ENCODE results near the gene CTDP1.

CTDP1 gene

DNA sequence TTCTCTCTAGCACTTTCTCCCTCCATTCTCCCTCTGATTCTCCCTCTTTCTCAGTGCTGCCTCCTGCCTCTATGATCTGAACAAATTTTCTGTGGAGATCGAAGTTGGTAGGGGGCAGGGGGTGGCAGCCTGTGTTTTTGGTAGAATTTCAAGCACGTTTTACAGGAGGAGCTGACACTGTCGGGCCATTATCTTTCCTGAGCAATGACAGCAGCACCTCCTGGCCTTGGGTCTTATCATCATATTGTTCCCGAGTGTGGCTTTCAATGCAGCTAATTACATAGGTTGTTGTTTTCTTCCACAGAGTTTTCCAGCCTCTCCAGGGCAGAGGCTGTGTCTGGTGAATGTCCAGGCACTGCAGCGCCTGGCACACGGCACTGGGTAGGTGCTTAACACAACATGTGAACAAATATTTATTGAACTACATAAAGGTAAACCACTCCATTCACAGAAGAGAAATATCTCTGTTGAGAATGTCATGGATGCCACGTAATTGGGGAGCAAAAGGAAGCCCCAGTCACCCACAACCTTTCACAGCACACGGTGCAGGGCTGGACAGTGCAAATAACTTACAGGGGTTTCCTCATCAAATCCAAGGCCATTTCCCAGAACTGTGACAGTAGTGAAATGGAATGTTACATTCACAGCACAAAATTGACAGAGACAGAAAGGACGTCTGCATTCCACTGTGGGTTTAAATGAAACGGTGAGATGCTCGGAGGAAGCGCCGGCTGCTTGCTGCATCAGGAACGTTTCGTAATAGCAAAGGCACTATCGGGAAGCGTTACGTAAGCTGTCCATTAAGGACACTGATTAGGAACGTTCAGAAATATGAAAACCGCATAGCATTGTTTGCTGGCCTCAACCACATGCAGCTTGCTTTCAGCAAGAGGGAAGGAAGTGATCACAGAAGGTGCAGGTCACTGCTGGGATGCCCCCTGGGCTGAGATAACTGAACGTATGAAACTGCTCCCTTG is 111.7 kb downstream of the CTDP1 start:
- DNase-seq, result no peak

DNA sequence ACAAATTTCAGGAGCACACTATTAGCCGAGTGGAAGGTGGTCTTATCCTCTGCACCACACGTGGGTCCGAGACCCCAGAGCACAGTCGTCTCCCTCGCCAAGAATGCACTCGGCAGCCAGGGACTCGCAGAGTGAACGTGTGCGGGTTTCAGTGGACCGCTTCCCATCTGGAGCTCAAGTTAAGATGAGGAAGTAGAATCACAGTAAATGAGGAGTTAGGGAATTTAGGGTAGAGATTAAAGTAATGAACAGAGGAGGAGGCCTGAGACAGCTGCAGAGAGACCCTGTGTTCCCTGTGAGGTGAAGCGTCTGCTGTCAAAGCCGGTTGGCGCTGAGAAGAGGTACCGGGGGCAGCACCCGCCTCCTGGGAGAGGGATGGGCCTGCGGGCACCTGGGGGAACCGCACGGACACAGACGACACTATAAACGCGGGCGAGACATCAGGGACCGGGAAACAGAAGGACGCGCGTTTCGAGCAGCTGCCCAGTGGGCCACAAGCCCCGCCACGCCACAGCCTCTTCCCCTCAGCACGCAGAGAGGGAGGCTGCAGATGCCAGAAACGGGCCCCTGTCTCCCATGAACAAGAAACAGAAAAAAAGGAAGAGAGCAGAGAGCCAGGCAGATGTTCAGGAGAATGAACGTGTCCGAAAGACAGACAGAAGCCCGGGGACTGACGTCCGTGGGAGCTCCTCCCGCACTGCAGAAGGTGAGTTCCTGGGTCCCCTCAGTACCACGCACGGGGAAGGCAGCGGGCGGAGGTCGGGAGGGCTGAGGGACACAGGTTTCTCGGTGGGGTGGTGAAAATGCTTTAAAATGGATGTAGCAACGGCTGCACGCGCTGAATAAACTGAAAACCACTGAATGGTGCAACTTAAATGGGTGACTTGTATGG is 112.7 kb downstream of the CTDP1 start:
- DNase-seq, result no peak

- no peak for DNase-seq
Observed at GRCh38 chr18:79792988-79793355, 113.4 kb downstream of the CTDP1 start.

GRCh38 chr18:79794846-79795245 is 115.2 kb downstream of the CTDP1 start:
- no peak for DNase-seq

DNA sequence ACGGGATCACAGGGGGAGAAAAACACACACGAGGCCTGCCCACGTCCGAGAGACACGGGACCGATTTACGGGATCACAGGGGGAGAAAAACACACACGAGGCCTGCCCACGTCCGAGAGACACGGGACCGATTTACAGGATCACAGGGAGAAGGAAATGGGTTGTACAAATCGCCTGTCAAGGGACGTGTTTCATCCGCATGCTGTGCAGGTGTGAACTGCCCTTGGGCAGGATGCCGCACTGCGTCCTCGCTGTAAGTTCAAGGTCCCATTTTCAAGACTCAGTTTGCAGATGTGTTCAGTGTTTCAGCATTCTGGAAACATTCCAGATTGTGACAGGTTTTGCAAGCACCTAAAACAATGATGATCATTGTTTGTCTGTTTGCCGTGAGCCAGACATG is 115.8 kb downstream of the CTDP1 start:
- DNase-seq, result no peak

DNA sequence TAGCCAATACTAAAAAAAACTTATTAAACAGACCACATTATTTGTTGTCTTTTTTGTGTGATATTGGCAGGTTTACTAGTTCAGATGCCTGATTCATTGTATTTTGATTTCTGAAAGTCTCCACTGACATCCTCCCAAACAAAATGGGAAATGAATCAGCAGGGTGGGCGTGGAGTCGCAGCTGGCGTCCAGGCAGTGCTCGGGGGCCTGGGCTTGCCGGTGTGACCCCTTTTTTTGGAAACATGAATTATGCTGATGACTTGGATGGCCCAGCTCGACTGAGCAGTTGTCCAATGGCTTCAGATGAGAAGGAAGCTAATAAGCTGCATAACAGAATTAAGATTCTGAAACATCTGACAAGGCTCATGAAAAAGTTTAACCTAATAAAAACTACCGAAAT is 116.4 kb downstream of the CTDP1 start:
- DNase-seq, result no peak

- peak in 1 of 56 donors; percentile 11 for DNase-seq
Observed at GRCh38 chr18:79796531-79797405, 117.2 kb downstream of the CTDP1 start.

- DNase-seq, result peak in 5 of 56 donors; percentile 30 to 55 (median 36)
Observed at GRCh38 chr18:79797518-79798345, 118.1 kb downstream of the CTDP1 start, which contains the start of gene KCNG2. Gene KCNG2, plus strand, starts transcription at chr18:79797938. Its CDS starts 65,730 bp downstream, at chr18:79863668.

- DNase-seq, result peak in 1 of 56 donors; percentile 34
Observed at GRCh38 chr18:79798346-79798998, 118.9 kb downstream of the CTDP1 start.

- DNase-seq, result no peak
Observed at GRCh38 chr18:79798999-79799370, 119.4 kb downstream of the CTDP1 start.

GRCh38 chr18:79799619-79800370 is 120.2 kb downstream of the CTDP1 start:
- peak in 1 of 56 donors; percentile 14 for DNase-seq

- peak in 1 of 56 donors; percentile 18 for DNase-seq
Observed at GRCh38 chr18:79800371-79801180, 121.0 kb downstream of the CTDP1 start.

- DNase-seq, result no peak
Observed at GRCh38 chr18:79801217-79801616, 121.6 kb downstream of the CTDP1 start.

DNA sequence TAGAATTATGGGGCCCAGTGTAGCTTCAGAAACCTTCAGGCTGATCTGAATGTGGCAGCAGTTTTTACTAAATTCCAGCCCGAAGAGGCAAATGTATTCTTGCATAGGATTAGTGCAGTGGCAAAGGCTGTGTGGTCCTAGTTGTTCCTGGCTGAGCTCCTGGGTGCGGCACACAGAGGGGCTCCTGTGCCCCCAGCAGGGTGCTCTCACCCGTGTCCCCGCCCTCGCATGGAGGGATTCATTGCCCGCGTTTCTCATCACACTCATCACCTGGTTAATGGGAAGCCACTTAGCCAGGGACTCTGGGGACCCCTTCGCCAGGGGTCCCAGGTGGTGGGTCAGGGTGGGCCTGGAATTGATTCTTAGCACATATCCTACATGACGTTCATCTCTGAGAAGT is 122.0 kb downstream of the CTDP1 start:
- DNase-seq, result no peak

DNA sequence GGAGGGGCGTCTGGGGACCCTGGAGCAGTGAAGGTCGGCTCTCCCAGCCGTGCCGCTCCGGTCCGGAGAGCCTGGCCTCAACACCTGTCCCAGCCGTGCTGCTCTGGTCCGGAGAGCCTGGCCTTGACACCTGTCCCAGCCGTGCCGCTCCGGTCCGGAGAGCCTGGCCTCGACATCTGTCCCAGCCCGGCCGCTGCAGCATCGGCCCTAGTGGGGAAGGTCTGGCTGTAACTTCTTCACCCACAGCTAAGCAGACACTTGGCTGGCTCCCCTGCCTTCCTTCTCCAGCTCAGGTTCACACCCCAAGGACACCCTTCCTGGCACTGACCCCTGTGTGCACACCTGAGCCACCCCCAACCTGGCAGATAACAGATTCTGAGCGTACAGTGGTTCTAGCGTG is 122.7 kb downstream of the CTDP1 start:
- no peak for DNase-seq

GRCh38 chr18:79803611-79804051 is 124.0 kb downstream of the CTDP1 start:
- DNase-seq, result no peak

All from nucleus accumbens (tissue), 56 donors.